ENCODE measurements around the gene ABCF2.
A peak's percentile ranks its signal among the peaks of the same experiment; 100 is the strongest.

The ABCF2 gene

DNA sequence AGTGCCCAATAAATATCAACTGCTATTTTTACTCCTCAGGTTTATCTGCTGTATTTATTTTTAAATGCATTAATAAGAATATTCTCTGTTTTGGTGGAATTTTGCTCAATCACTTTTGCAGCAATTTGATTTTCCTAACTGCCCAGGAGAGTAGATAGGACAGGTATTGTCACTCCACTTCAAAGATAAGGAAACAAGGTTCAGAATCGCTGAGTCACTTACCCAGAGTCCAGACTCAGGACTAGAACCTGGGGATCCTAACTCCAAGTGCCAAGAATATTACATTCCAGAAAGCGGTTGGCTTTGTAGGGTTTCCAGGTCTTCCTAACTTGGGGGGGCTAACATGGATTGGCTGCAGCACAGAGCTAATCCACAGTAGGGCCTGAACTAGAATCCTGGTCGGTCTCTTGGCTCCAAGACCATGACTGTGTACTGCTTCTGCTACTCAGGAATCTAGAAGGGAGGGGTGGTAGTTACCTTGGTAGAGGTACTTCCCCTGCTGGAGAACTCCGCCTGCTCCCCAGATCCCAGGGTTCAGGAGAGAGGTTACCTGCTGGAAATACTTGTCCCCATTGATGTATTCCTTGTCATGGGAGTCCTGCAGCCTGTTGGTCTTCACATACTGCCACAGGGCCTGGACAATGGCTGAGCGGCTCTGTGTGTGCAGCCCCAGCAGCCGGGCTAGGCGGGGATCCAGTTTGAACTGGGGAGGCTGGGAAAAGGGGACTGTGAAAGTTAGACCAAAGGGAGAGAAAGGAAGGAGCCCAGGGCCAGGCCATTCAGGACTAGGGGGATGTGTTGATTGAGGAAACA is 14.1 kb upstream of the ABCF2 start:
- DNase-seq: no peak

DNA sequence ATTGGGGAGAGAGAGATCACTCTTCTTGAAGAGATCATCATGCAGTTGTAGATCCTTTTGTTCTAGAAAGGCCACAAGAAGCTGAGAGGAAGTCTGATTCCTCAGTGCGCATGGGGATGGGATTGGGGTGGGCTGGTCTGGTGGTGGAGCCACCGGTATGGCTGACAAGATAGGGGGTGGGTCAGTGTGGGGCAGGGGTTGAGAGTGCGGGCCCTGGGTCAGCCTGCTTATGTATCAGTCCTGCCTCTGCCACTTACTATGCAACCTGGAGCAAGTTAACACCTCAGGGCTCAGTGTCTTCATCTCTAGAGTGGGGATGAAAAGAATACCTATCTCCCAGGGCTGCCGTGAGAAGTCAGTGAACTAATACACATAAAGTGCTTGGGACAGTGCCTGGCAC is 13.5 kb upstream of the ABCF2 start:
- no peak for DNase-seq

DNA sequence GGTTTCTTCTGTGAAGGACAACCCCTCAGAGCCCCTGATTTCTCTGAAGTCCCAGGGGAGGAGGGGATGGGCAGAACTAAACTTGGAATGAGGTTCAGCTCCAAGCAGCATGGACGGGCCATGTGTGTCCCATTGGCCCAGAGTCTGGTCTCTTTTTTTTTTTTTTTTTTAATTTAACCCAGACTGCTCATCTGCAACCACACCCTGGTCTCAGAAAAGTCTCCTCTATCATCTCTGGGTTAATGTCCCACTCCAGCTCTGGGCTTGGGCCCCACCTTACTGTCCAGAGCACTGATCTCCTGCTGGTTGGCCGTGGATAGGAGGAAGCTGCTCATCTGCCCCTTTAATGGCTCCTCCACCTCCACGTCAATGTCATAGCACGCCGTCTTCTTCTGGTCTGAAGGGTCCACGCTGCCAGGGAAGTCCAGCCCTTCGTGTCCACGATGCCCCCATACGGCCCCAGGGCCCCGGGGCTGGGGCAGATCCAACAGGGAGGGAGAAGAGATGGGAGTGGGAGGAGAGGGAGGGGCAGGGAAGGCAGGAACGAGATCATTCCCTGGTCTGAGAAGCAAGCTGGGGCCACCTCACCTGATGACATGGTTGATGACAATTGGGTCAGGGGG is 12.9 kb upstream of the ABCF2 start:
- DNase-seq: no peak

- DNase-seq: no peak
These were observed 12.2 kb upstream of the ABCF2 start for GRCh38 chr7:151238924-151239836.

GRCh38 chr7:151238190-151238810 is 11.3 kb upstream of the ABCF2 start:
- DNase-seq: no peak

DNA sequence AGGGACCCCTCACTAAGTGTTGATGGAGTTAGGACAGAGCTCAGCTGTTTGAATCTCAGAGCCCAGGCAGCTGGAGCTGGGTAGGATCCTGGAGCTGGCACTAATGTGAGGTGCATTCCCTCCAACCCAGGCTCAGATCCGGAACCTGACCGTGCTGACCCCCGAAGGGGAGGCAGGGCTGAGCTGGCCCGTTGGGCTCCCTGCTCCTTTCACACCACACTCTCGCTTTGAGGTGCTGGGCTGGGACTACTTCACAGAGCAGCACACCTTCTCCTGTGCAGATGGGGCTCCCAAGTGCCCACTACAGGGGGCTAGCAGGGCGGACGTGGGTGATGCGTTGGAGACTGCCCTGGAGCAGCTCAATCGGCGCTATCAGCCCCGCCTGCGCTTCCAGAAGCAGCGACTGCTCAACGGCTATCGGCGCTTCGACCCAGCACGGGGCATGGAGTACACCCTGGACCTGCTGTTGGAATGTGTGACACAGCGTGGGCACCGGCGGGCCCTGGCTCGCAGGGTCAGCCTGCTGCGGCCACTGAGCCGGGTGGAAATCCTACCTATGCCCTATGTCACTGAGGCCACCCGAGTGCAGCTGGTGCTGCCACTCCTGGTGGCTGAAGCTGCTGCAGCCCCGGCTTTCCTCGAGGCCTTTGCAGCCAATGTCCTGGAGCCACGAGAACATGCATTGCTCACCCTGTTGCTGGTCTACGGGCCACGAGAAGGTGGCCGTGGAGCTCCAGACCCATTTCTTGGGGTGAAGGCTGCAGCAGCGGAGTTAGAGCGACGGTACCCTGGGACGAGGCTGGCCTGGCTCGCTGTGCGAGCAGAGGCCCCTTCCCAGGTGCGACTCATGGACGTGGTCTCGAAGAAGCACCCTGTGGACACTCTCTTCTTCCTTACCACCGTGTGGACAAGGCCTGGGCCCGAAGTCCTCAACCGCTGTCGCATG is 10.5 kb upstream of the ABCF2 start:
- DNase-seq: no peak

- no peak for DNase-seq
These were observed 9.4 kb upstream of the ABCF2 start for GRCh38 chr7:151236406-151236805.

GRCh38 chr7:151235091-151235787 is 8.2 kb upstream of the ABCF2 start:
- DNase-seq: no peak

DNA sequence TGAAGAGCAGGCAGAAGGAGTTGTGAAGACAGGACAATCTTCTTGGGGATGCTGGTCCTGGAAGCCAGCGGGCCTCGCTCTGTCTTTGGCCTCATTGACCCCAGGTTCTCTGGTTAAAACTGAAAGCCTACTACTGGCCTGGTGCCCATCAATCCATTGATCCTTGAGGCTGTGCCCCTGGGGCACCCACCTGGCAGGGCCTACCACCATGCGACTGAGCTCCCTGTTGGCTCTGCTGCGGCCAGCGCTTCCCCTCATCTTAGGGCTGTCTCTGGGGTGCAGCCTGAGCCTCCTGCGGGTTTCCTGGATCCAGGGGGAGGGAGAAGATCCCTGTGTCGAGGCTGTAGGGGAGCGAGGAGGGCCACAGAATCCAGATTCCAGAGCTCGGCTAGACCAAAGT is 6.8 kb upstream of the ABCF2 start:
- no peak for DNase-seq

GRCh38 chr7:151232917-151233701 is 6.1 kb upstream of the ABCF2 start:
- DNase-seq: peak; percentile 83 to 88 (median 86)

DNA sequence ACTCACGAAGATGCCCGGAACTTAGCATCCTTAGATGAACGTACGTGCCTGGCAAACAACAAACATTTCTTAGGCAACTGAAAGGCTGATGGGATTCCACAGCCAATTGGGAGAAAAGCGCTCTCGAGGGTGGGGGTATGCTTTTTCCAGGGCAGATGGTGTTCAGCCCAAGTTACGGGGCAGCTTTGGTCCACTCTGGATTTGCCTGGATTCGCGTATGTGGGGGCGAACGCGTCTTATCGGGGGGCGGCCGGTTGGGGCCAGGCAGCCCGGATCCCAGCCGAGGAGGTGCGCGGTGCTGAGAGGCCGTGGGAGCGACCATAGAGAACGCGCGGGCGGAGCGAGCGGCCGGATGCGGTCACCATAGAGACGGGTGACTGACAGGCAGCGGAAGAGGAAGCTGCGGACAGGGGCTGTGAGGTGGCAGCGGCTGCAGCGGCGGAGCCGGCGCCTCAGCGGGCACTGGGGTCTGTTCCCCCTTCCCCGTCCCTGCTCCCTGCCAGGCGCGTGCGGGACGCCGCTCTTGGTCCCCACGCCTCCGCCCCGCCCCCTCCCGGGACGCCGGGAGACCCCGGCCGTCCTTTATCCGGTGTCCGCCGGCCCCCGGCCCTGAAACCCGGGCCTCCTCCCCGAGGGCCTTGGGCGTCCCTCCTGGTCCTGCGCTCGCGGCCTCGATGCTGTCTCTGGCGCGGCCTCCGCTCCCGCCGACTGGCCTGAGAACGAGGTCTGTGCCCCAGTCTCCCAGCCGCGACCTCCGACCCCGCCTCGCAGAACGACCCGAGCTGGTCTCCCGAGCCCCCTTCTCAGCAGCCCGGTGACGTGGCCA is 5.3 kb upstream of the ABCF2 start, which contains the start of gene CHPF2:
CHPF2 (plus strand) TSS at position 393 of the 826 bp plus-strand sequence. CDS start 1,529 bp downstream, outside the sequence.
- peak; percentile 90 to 94 (median 94) for DNase-seq

GRCh38 chr7:151231080-151231479 is 4.1 kb upstream of the ABCF2 start:
- no peak for DNase-seq

GRCh38 chr7:151229249-151229648 is 2.2 kb upstream of the ABCF2 start:
- no peak for DNase-seq

- DNase-seq: no peak
These were observed 1.2 kb upstream of the ABCF2 start for GRCh38 chr7:151228024-151228866.

- DNase-seq: no peak
These were observed 488 bp downstream of the ABCF2 start for GRCh38 chr7:151226560-151226874.

- DNase-seq: peak; percentile 49 to 61 (median 61)
These were observed 976 bp downstream of the ABCF2 start for GRCh38 chr7:151225948-151226510.

GRCh38 chr7:151223728-151224127 is 3.3 kb downstream of the ABCF2 start:
- no peak for DNase-seq

- no peak for DNase-seq
These were observed 8.8 kb downstream of the ABCF2 start for GRCh38 chr7:151218170-151218569.
